Loucy (cell line): ENCODE results near the gene C1GALT1.

Experiments
- H2AFZ ChIP-seq: fragments of 200-600 bp; sonication (generic); 2 replicates; pipeline ENCODE4 v1.6.0; 2016; ENCODE audit warnings: antibody characterized with exemption, mild to moderate bottlenecking, low read length, moderate library complexity
- H3F3A ChIP-seq: fragments of 200-600 bp; 2 replicates; pipeline ENCODE4 v1.6.0; 2016; ENCODE audit warnings: antibody characterized with exemption, low read depth, mild to moderate bottlenecking
- H3K27me3 ChIP-seq: fragments of 200-600 bp; sonication (generic); 2 replicates; pipeline ENCODE4 v1.6.1; 2014; ENCODE audit warnings: low read length, mild to moderate bottlenecking; ENCODE audit not compliant: insufficient read depth, poor library complexity, severe bottlenecking
- H3K36me3 ChIP-seq: fragments of 200-600 bp; sonication (generic); 2 replicates; pipeline ENCODE4 v1.6.1; 2016; ENCODE audit warnings: low read length; ENCODE audit not compliant: insufficient read depth
- H3K4me1 ChIP-seq: fragments of 200-600 bp; sonication (generic); 2 replicates; pipeline ENCODE4 v1.5.1; 2014; ENCODE audit warnings: low read length, mild to moderate bottlenecking; ENCODE audit not compliant: insufficient read depth, poor library complexity, severe bottlenecking
- H3K4me2 ChIP-seq: fragments of 200-600 bp; sonication (generic); 2 replicates; pipeline ENCODE4 v1.6.0; 2014; ENCODE audit warnings: antibody characterized with exemption, low read length, low read depth, mild to moderate bottlenecking; ENCODE audit not compliant: poor library complexity, severe bottlenecking
- H3K4me3 ChIP-seq: fragments of 200-600 bp; sonication (generic); 2 replicates; pipeline ENCODE4 v1.5.1; 2014; ENCODE audit warnings: low read length, mild to moderate bottlenecking, mixed read lengths; ENCODE audit not compliant: poor library complexity, severe bottlenecking
- H3K79me2 ChIP-seq: fragments of 200-600 bp; sonication (generic); 2 replicates; pipeline ENCODE4 v1.6.1; 2014; ENCODE audit warnings: low read length; ENCODE audit not compliant: insufficient read depth
- H3K9ac ChIP-seq: fragments of 200-600 bp; sonication (generic); 2 replicates; pipeline ENCODE4 v1.6.0; 2014; ENCODE audit warnings: mild to moderate bottlenecking, low read depth, low read length, moderate library complexity; ENCODE audit not compliant: poor library complexity, severe bottlenecking
- H3K9me2 ChIP-seq: fragments of 200-600 bp; sonication (generic); replicated peaks from 2 replicates; pipeline ENCODE4 v1.6.1; 2016; ENCODE audit warnings: low read depth, low read length, mixed read lengths
- H3K9me3 ChIP-seq: fragments of 200-600 bp; sonication (generic); 2 replicates; pipeline ENCODE4 v1.6.1; 2014; ENCODE audit warnings: mild to moderate bottlenecking, antibody characterized with exemption, low read length, low read depth; ENCODE audit not compliant: insufficient read depth
- H4K20me1 ChIP-seq: fragments of 200-600 bp; sonication (generic); 2 replicates; pipeline ENCODE4 v1.6.0; 2014; ENCODE audit warnings: antibody characterized with exemption, low read length, mild to moderate bottlenecking; ENCODE audit not compliant: insufficient read depth, poor library complexity, severe bottlenecking
- CTCF ChIP-seq: fragments of 200-600 bp; sonication (generic); conservative IDR thresholded peaks from 2 replicates; pipeline ENCODE4 v1.5.1; 2014; ENCODE audit warnings: mild to moderate bottlenecking, antibody characterized with exemption, low read length
- EZH2phosphoT487 ChIP-seq: fragments of 200-600 bp; IDR thresholded peaks from 2 replicates; pipeline ENCODE4 v1.6.1; 2018; ENCODE audit warnings: antibody characterized with exemption, mild to moderate bottlenecking, moderate library complexity, borderline replicate concordance

Gene C1GALT1

GRCh38 chr7:7237201-7237977 is 55.0 kb downstream of the C1GALT1 start:
- Histone ChIP-seq H3K9me2 (no peaks in the 10 kb centered on the region), H3K9me3 (no peaks in the 10 kb centered on the region), H3K9ac (no peak overlapping the region), H3F3A (no peaks in the 10 kb centered on the region), H2AFZ (no peak overlapping the region), H3K4me1 (peaks cover 3% of the 10 kb centered on the region), H3K36me3 (peaks cover 55% of the 10 kb centered on the region; the same call in 1 of the 2 replicates), H3K4me3 (no peak overlapping the region), H3K79me2 (peaks cover 20% of the 10 kb centered on the region), H3K27me3 (no peaks in the 10 kb centered on the region), H3K4me2 (no peak overlapping the region), H4K20me1 (no peaks in the 10 kb centered on the region)
- no peak for TF ChIP-seq CTCF
- TF ChIP-seq EZH2phosphoT487: no peak

- H3K27me3 ChIP-seq: no peaks in the 10 kb centered on the region
- no peaks in the 10 kb centered on the region for H3K9me3 ChIP-seq
- H2AFZ ChIP-seq: no peak overlapping the region
- H3K36me3 ChIP-seq: peaks cover 59% of the 10 kb centered on the region; the same call in 1 of the 2 replicates
- no peak overlapping the region for H3K9ac ChIP-seq
- peaks cover 3% of the 10 kb centered on the region for H3K4me1 ChIP-seq
- no peak overlapping the region for H3K4me3 ChIP-seq
- peaks cover 16% of the 10 kb centered on the region for H3K79me2 ChIP-seq
- H3K4me2 ChIP-seq: no peak overlapping the region
- H3K9me2 ChIP-seq: no peaks in the 10 kb centered on the region
- no peaks in the 10 kb centered on the region for H4K20me1 ChIP-seq
- no peak for TF ChIP-seq CTCF
- no peak for TF ChIP-seq EZH2phosphoT487
- H3F3A ChIP-seq: no peaks in the 10 kb centered on the region
Measured at GRCh38 chr7:7237978-7238267, 55.6 kb downstream of the C1GALT1 start.

GRCh38 chr7:7239346-7239745 is 57.0 kb downstream of the C1GALT1 start:
- H3K9me3 ChIP-seq: no peaks in the 10 kb centered on the region
- no peak overlapping the region for H3K9ac ChIP-seq
- no peak overlapping the region for H3K4me3 ChIP-seq
- peaks cover 3% of the 10 kb centered on the region for H3K4me1 ChIP-seq
- H3K36me3 ChIP-seq: peaks cover 73% of the 10 kb centered on the region
- no peaks in the 10 kb centered on the region for H3K9me2 ChIP-seq
- H3K4me2 ChIP-seq: no peak overlapping the region
- no peaks in the 10 kb centered on the region for H4K20me1 ChIP-seq
- H3F3A ChIP-seq: no peaks in the 10 kb centered on the region
- H2AFZ ChIP-seq: no peak overlapping the region
- no peaks in the 10 kb centered on the region for H3K27me3 ChIP-seq
- peaks cover 2% of the 10 kb centered on the region; the same call in 1 of the 2 replicates for H3K79me2 ChIP-seq
- TF ChIP-seq EZH2phosphoT487: no peak
- TF ChIP-seq CTCF: no peak
